Fibroblast of the conjunctiva (primary cell): Measurements from ENCODE around the gene MADD.

Experiments used
- DNase-seq: peaks from one replicate; pipeline ENCODE4 v3.0.0-alpha.2; 2010; ENCODE audit warnings: low read depth

MADD gene

GRCh38 chr11:47340010-47340409 lies 70.1 kb downstream of the MADD start:
- no peak for DNase-seq

- no peak for DNase-seq
Observed at GRCh38 chr11:47340980-47341775, 71.2 kb downstream of the MADD start.

- DNase-seq = no peak
Observed at GRCh38 chr11:47342036-47342803, 72.3 kb downstream of the MADD start.

GRCh38 chr11:47342854-47343253 lies 72.9 kb downstream of the MADD start:
- no peak for DNase-seq

GRCh38 chr11:47345890-47346563 lies 76.1 kb downstream of the MADD start:
- no peak for DNase-seq

GRCh38 chr11:47347137-47347536 lies 77.2 kb downstream of the MADD start:
- no peak for DNase-seq

GRCh38 chr11:47348131-47348802 lies 78.3 kb downstream of the MADD start:
- DNase-seq = no peak

- peak; percentile 6 for DNase-seq
Observed at GRCh38 chr11:47348859-47349258, 78.9 kb downstream of the MADD start.

GRCh38 chr11:47349521-47350095 lies 79.7 kb downstream of the MADD start:
- no peak for DNase-seq

- no peak for DNase-seq
Observed at GRCh38 chr11:47350315-47350714, 80.4 kb downstream of the MADD start.

- DNase-seq = no peak
Observed at GRCh38 chr11:47351156-47352126, 81.5 kb downstream of the MADD start.

- no peak for DNase-seq
Observed at GRCh38 chr11:47352556-47352955, 82.6 kb downstream of the MADD start, which contains the start of gene MYBPC3. Gene MYBPC3, minus strand, starts transcription at chr11:47352702. Its CDS starts 55 bp downstream, at chr11:47352647.

GRCh38 chr11:47353978-47354774 lies 84.2 kb downstream of the MADD start:
- no peak for DNase-seq

- DNase-seq = no peak
Observed at GRCh38 chr11:47354913-47355282, 85.0 kb downstream of the MADD start.

GRCh38 chr11:47355283-47356128 lies 85.6 kb downstream of the MADD start:
- DNase-seq = peak; percentile 88

GRCh38 chr11:47356129-47356997 lies 86.4 kb downstream of the MADD start:
- no peak for DNase-seq

GRCh38 chr11:47356998-47357329 lies 87.0 kb downstream of the MADD start:
- DNase-seq = no peak
